Fibroblast of villous mesenchyme (primary cell): ENCODE results near the gene NEDD8. TPM values are rescaled to one million over a fixed set of nuclear protein-coding genes. Genes with fewer than 3 reads are reported as not detected.

Experiments used
- DNase-seq: peaks from one replicate; pipeline ENCODE4 v3.0.0-alpha.2; 2010; ENCODE audit warnings: low read depth
- H3K4me3 ChIP-seq: 2 replicates; pipeline ENCODE4 v1.5.1; 2011; ENCODE audit warnings: low read depth, mild to moderate bottlenecking, low read length
- total RNA-seq: library from RNA; depleted of rRNA; stranded (reverse); fragments of >200 nt; gene quantifications from 2 replicates; pipeline ENCODE4 v1.2.3, GENCODE V29; 2012
- TF ChIP-seq, protein P1 (sequence below): IDR thresholded peaks from 2 replicates; pipeline ENCODE4 v1.5.1; 2012; ENCODE audit warnings: low read depth, mild to moderate bottlenecking, low read length; ENCODE audit not compliant: insufficient read depth

The NEDD8 gene
- 114 and 128 TPM in 2 replicates for total RNA-seq

DNA sequence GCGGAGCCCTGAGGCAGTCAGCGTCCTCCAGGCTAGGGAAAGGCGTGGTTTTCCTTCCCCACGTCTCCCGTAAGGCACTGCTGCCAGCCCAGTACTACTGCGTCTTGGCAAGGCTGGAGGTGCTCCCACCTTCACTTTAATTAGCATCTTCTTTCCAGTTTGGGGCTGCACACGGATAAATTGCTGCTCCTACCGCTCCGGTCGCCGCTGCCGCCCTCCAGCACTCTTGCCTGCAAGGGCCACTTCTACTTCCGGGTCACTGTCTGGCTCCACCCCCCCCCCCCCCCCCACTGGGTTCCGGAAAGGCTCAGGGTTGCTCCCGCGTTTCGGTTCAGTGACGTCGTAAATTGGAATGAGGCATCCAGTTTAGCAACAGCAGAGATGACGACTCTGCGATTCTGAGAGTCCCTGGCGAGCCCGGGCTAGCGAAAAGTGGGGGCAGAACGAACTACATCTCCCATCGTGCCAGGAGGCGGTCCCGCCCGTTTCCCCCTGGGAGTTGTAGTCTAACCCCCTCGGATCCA lies at the start of gene NEDD8:
Gene NEDD8, minus strand, starts transcription at position 247 of the 524 bp plus-strand sequence. Its CDS starts 100 bp downstream, at position 147.
- TF ChIP-seq, protein P1, sequence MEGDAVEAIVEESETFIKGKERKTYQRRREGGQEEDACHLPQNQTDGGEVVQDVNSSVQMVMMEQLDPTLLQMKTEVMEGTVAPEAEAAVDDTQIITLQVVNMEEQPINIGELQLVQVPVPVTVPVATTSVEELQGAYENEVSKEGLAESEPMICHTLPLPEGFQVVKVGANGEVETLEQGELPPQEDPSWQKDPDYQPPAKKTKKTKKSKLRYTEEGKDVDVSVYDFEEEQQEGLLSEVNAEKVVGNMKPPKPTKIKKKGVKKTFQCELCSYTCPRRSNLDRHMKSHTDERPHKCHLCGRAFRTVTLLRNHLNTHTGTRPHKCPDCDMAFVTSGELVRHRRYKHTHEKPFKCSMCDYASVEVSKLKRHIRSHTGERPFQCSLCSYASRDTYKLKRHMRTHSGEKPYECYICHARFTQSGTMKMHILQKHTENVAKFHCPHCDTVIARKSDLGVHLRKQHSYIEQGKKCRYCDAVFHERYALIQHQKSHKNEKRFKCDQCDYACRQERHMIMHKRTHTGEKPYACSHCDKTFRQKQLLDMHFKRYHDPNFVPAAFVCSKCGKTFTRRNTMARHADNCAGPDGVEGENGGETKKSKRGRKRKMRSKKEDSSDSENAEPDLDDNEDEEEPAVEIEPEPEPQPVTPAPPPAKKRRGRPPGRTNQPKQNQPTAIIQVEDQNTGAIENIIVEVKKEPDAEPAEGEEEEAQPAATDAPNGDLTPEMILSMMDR, result no peak
- peak; percentile 95 for DNase-seq
- peak within 1 kb of the TSS; percentile 93 for H3K4me3 ChIP-seq

DNA sequence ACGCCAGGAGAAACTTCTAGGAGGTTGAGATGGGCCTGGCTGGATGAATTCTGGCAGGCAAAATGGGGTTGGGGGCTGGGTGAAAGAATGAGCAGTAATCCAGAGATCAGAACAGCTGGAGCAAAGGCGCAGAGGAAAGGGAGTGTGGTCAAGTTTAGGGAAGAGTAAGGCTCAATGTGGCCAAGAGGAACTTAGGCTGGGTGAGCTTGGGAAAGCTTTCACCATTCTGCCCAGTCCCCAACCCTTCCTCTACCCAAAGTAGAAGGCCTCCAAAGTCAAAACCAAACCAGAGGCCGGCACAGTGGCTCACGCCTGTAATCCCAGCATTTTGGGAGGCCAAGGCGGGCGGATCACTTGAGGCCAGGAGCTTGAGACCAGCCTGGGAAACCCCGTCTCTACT lies 49.5 kb upstream of the NEDD8 start:
- no peak for DNase-seq
- TF ChIP-seq, protein P1, result no peak
- H3K4me3 ChIP-seq, result no peak overlapping the region

DNA sequence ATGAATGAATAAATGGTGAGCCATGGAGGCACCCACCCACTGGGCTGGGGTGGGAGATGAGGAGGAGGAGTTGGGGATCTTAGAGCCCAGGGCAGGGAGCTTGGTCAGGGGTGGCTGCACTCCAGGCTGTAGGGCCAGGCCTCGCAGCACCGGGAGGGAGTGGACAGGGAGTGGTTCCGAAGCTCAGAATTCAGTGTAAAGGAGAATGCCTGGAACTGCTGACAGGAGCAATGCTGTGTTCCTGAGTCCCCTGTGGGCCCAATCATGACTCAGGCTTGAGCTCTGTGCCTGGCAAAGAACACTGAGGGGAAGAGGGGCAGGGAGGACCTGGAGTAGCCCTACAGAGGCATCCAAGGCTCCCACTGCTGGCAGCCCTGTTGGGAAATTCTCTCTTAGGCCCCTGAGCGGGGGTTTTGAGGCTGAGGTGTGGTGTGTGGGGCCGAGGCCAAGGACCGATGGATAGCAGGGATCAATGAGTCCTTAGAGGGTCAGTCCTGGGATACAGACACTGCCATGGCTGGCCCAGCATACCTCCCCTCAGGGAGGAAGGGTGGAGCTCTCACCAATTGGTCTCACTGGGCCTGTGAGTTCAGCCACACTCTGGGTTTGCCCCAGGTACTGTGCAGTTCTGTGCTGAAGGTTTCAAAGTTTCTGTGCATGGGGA lies 48.8 kb upstream of the NEDD8 start:
- DNase-seq, result no peak
- H3K4me3 ChIP-seq, result no peak overlapping the region
- TF ChIP-seq, protein P1, result no peak

DNA sequence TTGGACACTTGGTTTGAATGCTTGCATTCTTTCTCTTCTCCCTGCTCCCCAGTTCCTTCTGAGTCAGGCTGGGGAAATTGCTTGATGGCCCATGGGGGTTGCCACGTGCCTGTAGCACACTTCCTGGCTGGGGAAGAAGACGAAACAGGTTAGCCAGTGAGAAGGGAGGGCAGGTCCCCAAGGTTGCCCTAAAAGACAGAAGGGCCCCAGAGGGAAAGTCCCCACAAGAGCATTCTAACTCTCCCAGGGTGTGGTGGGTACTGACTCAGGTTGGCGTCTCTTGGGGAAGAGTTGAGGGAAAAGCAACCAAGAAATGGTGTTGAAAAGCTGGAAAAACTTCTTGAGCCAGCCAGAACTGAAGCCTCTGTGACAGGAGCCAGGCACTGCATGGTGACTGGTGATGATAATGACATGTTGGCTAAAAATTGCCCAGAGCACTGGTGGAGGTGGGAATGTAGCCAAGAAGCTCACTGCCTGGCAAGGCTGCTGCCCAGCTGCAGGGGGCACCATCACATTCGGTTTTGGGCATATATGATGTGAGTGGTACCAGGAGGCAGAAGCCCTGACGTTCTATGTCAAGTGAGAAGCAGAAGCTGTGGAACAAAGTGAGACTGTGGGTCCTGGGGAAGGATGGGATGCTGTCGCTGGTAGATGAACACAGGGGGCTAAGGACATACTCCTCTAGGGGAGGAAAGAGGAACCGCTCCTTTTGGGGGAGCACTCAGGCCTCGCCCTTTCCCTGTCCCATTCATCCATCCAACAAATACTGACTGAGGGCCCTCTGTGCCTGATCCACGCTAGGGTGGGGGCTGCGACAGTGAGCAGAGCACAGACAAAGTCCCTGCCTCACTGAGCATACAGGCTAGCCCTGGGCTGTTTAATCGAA lies 47.4 kb upstream of the NEDD8 start:
- TF ChIP-seq, protein P1, result peak; percentile 4
- DNase-seq, result no peak
- H3K4me3 ChIP-seq, result no peak overlapping the region

DNA sequence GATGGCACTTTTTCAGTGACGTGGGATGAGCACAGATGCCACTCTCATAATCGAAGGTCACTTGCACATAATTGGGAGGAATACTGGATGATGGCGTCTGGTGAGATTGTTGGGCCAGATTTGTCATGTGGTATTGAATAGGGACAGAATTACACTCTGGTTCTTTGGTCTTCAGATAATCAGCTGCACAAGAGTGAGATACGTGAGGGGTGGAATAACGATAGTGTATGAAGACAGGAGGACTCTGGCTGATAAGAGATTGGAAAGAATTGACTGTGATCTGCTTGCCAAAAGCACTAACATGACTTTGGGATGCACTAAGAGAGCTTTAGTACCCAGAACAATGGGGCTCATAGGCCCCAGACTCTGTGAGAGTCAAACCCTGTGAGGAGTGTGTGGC lies 46.3 kb upstream of the NEDD8 start:
- H3K4me3 ChIP-seq, result no peak overlapping the region
- TF ChIP-seq, protein P1, result no peak

DNA sequence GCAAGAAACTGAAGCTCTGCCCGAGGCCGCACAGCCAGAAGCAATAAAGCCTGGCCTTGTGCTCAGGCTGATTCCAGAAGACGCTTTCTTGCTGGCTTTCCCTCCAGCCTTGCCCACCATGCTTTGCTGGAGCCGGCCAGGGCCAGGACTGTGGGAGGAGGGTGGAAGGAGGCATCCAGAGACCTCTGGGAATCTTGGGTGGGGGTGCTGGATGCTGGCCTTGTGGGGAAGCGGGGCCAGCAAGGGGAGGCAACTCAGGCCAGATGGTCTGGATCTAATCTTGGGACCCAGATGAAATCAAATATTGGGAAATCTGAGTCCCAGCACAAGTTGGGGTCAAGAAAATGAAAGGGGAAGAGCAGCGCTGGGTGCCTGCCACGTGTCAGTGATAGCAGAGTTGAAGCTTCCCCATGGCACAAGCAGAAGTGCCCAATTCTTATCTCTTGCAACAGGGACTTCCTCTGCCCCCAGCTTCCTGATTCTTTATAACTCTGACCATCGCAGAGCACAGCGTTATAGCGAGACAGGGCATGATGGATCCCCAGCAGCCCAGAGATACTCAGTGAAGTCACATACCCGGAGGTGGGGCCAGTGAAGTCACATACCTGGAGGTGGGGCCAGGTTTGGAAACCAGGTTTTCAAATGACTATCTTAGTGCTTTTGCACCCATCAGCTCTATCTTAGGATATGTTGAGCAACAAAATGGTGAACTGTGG lies 45.6 kb upstream of the NEDD8 start:
- H3K4me3 ChIP-seq, result no peak overlapping the region
- no peak for DNase-seq
- TF ChIP-seq, protein P1, result no peak

More for the DNA sequence above, 46.3 kb upstream of the NEDD8 start:
- DNase-seq, result no peak
